ENCODE measurements around the gene COL7A1. TPM values are rescaled to one million over a fixed set of nuclear protein-coding genes. Genes with fewer than 3 reads are reported as not detected.
A peak's percentile ranks its signal among the peaks of the same experiment; 100 is the strongest.

COL7A1 gene
- total RNA-seq, 1 experiment from 2014 or later, result 91.2 TPM

- Histone ChIP-seq H3K9me3 (ENCODE audit: insufficient read depth, low read depth) (no peaks in the 10 kb centered on the region), H3K27ac (no peak overlapping the region), H3F3A (ENCODE audit: insufficient read depth, low read depth) (peaks cover 8% of the 10 kb centered on the region; the same call in 1 of the 2 replicates), H3K79me2 (ENCODE audit: low read depth) (no peaks in the 10 kb centered on the region), H3K9me2 (ENCODE audit: insufficient read depth) (no peaks in the 10 kb centered on the region), H3K36me3 (ENCODE audit: low read depth) (no peaks in the 10 kb centered on the region), H3K27me3 (ENCODE audit: insufficient read depth, low read depth) (no peaks in the 10 kb centered on the region), H4K20me1 (ENCODE audit: insufficient read depth) (no peaks in the 10 kb centered on the region), H3K4me2 (no peak overlapping the region), H2AFZ (no peak overlapping the region), H3K4me3 (no peak overlapping the region), H3K4me1 (replicated peaks; ENCODE audit: insufficient read depth) (0 out of 2 replicates have a peak, but pooled peaks cover 6% of the 10 kb centered on the region)
- intact Hi-C loops (cut with micrococcal nuclease; ENCODE audit: unreplicated experiment), result no loop called here
- DNase-seq, result no peak
- TF ChIP-seq EZH2 (IDR thresholded peaks at IDR 0.05; ENCODE audit: low read depth), result no peak
- TF ChIP-seq CTCF (conservative IDR thresholded peaks at IDR 0.05), result no peak
- BruUV-seq (replicated peaks), result no TSS peak
- ChIA-PET POLR2A (ENCODE audit: unreplicated experiment) (no interaction called here), CTCF (no interaction called here)
These were observed 28.7 kb downstream of the COL7A1 start for GRCh38 chr3:48566401-48566760.

GRCh38 chr3:48565591-48566400 lies 29.3 kb downstream of the COL7A1 start:
- no peak overlapping the region for H3K4me3 ChIP-seq
- intact Hi-C loops (cut with micrococcal nuclease; ENCODE audit: unreplicated experiment), result no loop called here
- no peaks in the 10 kb centered on the region for H3K27me3 ChIP-seq (ENCODE audit: insufficient read depth, low read depth)
- peak in 1 of 2 experiments; percentile 49 for DNase-seq
- no peaks in the 10 kb centered on the region for H3K36me3 ChIP-seq (ENCODE audit: low read depth)
- H3K9me3 ChIP-seq (ENCODE audit: insufficient read depth, low read depth), result no peaks in the 10 kb centered on the region
- no peaks in the 10 kb centered on the region for H3K79me2 ChIP-seq (ENCODE audit: low read depth)
- no peaks in the 10 kb centered on the region for H3K9me2 ChIP-seq (ENCODE audit: insufficient read depth)
- no TSS peak for BruUV-seq (replicated peaks)
- ChIA-PET CTCF (no interaction called here), POLR2A (ENCODE audit: unreplicated experiment) (no interaction called here)
- peaks cover 8% of the 10 kb centered on the region; the same call in 1 of the 2 replicates for H3F3A ChIP-seq (ENCODE audit: insufficient read depth, low read depth)
- 0 out of 2 replicates have a peak, but pooled peaks cover 6% of the 10 kb centered on the region for H3K4me1 ChIP-seq (replicated peaks; ENCODE audit: insufficient read depth)
- no peaks in the 10 kb centered on the region for H4K20me1 ChIP-seq (ENCODE audit: insufficient read depth)
- no peak overlapping the region for H2AFZ ChIP-seq
- no peak overlapping the region for H3K27ac ChIP-seq
- H3K4me2 ChIP-seq, result no peak overlapping the region
- TF ChIP-seq EZH2 (IDR thresholded peaks at IDR 0.05; ENCODE audit: low read depth), result no peak

- Histone ChIP-seq H3K4me1 (replicated peaks; ENCODE audit: insufficient read depth) (0 out of 2 replicates have a peak, but pooled peaks cover 6% of the 10 kb centered on the region), H3K27ac (no peak overlapping the region), H3K9me2 (ENCODE audit: insufficient read depth) (no peaks in the 10 kb centered on the region), H3F3A (ENCODE audit: insufficient read depth, low read depth) (peaks cover 8% of the 10 kb centered on the region; the same call in 1 of the 2 replicates), H3K36me3 (ENCODE audit: low read depth) (no peaks in the 10 kb centered on the region), H3K79me2 (ENCODE audit: low read depth) (no peaks in the 10 kb centered on the region), H4K20me1 (ENCODE audit: insufficient read depth) (no peaks in the 10 kb centered on the region), H2AFZ (no peak overlapping the region), H3K4me2 (no peak overlapping the region), H3K27me3 (ENCODE audit: insufficient read depth, low read depth) (no peaks in the 10 kb centered on the region), H3K4me3 (no peak overlapping the region), H3K9me3 (ENCODE audit: insufficient read depth, low read depth) (no peaks in the 10 kb centered on the region)
- POLR2A ChIA-PET (ENCODE audit: unreplicated experiment), result no interaction called here
- no peak for DNase-seq
- intact Hi-C loops (cut with micrococcal nuclease; ENCODE audit: unreplicated experiment), result no loop called here
- TF ChIP-seq EZH2 (IDR thresholded peaks at IDR 0.05; ENCODE audit: low read depth), result no peak
- TF ChIP-seq CTCF (conservative IDR thresholded peaks at IDR 0.05), result no peak
- CTCF ChIA-PET, result no interaction called here
- BruUV-seq (replicated peaks), result no TSS peak
These were observed 29.9 kb downstream of the COL7A1 start for GRCh38 chr3:48565186-48565585.
